D721Med (cell line): ENCODE data around the gene C1orf116.

Source experiments
- DNase-seq: peaks from one replicate; pipeline ENCODE4 v3.0.0; 2011; ENCODE audit warnings: low spot score; ENCODE audit not compliant: insufficient read length
- FAIRE-seq: peaks from 2 replicates; lab custom pipeline; 2011; peaks lifted over from hg19 to GRCh38; lab: Jason Lieb, UNC
- TF ChIP-seq, protein P1 (sequence below): IDR thresholded peaks from 2 replicates; pipeline ENCODE4 v1.5.1; 2012; ENCODE audit warnings: mild to moderate bottlenecking, control low read depth; ENCODE audit not compliant: insufficient read depth; ENCODE audit errors: missing control alignments

Gene C1orf116

DNA sequence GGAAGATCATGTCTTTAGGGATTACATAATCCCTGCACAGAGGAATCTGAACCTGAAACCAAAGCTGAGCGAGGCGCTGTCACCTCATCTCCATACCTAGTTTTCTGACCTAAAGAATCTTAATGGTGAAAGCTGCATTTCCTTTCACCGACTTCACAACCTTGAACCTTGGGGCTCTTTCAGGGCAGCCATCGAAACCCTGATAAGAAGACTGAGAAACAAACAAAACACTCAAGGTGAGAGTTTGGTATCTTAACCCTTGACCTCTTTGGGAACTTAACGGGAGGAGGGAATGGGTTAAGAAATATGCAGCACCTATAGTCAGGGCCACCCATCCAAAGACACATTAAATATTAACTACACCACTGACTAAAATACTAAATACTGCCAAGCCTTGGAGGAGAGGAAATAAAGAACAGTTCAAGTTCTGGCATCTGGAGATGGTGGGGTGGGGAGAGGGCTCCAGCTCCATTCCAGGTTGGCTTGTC is 2.0 kb downstream of the C1orf116 start:
- no peak for DNase-seq
- FAIRE-seq: no peak
- TF ChIP-seq, protein P1, sequence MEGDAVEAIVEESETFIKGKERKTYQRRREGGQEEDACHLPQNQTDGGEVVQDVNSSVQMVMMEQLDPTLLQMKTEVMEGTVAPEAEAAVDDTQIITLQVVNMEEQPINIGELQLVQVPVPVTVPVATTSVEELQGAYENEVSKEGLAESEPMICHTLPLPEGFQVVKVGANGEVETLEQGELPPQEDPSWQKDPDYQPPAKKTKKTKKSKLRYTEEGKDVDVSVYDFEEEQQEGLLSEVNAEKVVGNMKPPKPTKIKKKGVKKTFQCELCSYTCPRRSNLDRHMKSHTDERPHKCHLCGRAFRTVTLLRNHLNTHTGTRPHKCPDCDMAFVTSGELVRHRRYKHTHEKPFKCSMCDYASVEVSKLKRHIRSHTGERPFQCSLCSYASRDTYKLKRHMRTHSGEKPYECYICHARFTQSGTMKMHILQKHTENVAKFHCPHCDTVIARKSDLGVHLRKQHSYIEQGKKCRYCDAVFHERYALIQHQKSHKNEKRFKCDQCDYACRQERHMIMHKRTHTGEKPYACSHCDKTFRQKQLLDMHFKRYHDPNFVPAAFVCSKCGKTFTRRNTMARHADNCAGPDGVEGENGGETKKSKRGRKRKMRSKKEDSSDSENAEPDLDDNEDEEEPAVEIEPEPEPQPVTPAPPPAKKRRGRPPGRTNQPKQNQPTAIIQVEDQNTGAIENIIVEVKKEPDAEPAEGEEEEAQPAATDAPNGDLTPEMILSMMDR: no peak

DNA sequence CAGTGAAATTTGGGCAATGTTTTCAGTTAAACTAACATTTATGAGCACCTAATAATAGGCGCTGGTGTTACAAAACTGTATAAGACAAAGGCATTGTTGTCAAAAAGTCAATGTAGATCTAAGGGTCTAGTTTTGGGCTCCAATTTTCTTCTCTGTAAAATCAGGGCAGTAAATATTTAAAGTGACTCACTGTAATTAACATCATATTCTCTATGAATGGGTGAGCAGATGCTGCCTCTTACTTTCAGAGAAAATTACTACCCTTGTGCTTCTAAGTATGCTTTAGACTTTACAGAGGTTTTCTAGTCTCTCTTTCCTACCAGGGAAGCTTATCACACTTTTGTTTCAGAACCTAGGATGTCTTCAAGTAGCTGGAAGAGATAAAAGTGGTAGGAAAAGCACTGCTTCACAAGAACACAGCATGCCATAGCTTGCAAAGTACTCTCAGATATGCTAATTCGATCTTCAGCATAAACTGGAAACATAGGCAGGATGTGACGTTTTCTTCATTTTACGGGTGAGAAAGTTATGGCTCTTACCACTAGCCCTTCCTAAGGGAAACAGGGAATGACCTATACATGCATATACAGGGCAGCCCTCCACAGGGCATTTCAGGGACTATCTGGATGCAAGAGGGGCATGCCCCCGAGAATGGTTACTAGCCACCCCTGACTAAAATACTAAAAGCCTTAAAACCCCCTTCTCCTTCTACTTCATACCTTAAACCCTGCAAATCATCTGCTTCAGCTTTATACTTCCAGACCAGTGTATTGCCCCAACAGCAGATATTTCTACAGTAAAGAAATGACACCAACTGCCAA is 2.6 kb downstream of the C1orf116 start:
- no peak for DNase-seq
- TF ChIP-seq, protein P1: no peak
- no peak for FAIRE-seq

DNA sequence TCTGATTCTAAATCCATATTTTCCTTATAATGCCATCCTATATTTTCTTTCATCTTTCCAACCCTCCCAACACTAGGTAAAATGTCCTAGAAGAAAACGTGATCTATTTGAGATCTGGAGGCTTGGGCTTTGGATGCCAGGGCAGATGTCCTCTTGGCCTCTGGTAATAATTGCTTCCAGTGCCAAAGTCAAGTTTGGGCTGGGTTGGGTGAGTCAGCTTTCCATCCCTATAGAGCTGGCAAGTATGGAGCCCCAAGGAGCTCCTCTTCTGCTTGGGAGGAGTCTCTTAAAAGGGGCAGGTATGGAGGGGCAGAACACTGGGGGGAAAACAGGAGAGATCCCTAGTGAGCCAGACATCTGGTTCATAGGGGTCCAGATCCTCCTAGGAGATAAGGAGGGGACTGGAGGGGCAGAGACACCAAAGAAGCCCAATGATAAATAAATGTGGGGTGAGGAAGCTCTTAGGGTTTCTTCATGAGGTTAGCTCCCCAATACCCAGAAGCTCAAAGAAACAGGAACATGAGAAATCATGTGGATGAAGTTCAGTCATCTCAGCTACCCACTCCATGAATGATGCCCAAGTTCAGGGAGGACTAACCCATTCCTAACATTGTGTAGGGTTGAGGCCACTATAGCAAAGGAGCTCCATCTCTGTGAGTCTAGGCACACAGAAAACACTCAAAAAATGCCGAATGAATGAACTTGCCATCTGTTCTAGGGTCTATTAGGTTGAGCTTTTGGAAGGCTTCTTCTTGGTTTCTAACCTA is 3.5 kb downstream of the C1orf116 start:
- DNase-seq: no peak
- no peak for FAIRE-seq
- TF ChIP-seq, protein P1: no peak

DNA sequence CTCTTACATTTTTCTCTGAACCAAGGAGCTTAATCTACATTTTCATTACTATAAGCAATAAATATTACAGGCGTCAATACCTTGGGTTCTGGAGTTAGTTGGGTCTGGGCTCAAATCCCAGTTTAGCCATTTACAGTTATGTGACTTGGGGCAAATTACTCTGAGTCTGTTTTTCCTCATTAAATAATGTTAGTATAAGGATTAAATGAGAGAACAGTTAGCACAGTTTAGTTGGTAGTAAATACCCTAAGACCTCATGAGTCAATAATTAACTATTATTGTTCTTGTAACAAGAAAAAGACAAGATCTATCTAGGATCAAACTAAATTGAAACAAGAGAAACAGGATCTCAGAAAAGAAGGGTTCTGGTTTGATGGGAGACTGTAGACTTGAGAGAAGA is 4.6 kb downstream of the C1orf116 start:
- FAIRE-seq: no peak
- TF ChIP-seq, protein P1: no peak
- no peak for DNase-seq

DNA sequence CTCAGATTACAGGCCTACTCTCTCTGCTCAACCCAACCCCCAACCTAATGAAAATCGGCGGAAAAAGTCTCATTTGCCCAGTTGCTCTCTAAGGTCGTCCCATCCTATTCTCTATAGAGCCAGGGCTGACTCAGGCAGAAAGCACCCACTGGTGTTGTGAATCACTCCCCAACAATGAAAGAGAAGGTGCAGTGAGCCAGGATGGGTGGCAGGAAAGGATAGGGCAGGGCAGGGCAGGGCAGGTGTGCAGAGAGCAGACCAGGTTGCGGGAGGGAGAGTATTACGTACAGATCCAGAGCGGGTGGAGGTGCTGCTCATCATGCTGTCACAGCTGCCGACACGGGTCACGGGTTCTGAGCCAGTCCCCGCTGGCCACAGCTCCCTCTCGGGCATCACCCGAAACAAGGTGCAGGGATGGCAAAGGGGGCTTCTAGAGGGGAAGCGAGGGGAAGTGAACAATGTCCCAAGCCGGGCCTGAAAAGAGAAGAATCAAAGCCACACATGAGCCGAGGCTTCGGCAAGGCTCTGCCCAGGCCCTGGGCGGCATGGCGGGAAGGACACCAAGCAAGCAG is 5.3 kb downstream of the C1orf116 start:
- TF ChIP-seq, protein P1: no peak
- DNase-seq: no peak
- FAIRE-seq: no peak

DNA sequence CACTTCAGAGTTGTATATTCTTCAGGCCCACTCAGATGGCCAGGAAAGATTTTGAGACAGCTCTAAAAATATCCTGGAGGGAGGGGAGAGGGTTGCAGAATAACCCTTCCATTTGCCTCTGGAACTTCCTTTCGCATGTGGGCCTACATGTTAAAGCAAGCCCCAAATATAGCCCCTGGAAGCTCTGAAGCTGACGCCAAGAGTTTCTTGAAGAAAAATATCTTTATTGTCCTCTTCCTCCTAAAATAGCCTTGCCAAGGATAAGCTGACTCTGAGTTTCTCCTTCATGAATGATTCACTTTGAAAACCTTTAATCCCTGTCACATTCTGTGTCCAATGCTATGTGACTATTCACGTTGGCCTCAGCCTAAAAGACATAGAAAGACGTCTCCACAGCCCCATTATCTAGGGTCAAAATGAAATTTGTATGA is 6.4 kb downstream of the C1orf116 start:
- FAIRE-seq (no peak), DNase-seq (no peak)
- TF ChIP-seq, protein P1: no peak
